HL-60/S4 treated with phorbol 12-myristate 13-acetate at 8.2 ng/mL for 4 days and 3 days (cell line): ENCODE results near the gene ANK2.

Experiments used
- in situ Hi-C: fragments of 300-500 bp; cut with MboI; formaldehyde crosslinking; loops from 2 replicates; pipeline ENCODE4 v1.15.0; 2022; ENCODE audit warnings: low sequenced_read_pairs

The ANK2 gene

DNA sequence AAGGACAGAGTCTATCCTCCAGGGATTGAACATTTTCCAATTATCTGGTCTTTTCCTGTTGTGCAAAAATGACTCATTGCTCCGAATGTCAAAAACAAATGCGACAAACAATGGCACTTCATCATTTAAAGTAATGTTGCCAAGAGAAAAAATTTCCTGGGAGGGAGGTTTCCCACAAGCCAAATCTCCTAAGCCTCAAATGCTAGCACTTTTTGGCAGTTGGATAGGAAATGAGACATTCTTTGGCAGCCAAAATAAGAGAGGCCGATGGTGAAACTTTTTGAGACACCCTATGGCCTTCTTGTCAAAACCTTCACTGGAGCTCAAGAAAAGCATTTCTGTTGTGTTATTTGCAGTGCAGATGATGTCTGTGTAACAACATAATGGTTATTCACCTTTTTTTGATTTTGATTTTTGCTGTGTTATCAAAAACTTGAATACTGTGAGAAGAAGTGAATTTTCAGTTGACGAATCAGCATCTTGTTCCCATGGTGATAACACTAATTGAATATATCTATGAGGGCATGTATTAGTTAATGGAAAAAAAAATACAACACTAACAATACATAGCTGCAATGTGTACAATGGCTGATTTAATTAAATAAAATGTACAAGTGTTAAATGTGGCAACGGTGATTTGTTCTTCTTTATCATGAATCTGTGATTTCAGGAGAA is 333.8 kb downstream of the ANK2 start:
- in situ Hi-C loops = no loop called here

DNA sequence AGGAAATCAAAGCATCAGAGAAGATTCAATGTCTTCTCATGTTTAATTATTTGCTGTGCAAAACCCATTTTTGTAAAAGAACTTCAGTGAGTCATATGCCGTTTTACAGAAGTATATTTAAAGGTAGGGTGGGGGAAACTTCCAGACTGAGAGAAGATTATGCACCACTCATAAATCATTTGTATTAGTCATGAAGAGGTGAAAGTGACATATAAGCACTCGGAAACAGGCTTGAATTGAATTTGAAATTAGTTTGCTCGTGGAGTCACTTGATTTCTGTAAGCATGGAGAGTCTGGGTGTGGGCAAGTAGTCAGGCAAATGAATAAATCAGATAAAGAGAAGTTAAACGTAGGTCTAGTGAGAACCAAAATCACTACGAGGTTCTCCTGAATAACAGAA is 335.1 kb downstream of the ANK2 start:
- in situ Hi-C loops = no loop called here

DNA sequence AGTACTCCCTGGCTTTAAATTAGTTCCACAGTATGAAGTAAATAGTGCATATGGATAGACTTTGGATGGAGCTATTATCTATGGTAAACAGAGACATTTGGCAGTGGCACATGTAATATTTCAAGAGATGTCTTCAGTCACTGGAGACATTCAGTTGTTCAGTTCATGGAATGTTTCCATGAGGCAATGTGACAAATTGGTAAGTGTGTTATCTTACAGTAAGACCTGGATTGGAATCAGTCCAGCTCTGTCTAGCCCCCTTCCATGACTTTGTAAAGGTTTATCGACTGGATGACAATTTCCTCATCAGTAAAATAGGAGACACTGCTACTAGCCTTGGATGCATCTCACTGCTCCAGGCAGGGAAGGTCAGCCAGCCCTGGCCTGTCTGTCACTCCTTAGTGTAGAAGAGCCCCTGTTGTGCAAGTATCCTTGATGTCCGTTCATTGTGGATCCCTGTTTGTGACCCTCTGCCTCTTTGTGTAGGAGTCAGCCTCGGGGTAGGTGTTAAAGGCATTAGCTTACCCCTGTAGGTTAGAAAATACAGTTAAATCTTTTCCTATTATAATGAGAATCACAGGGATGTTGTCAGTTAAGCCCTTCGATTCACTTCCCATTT is 335.9 kb downstream of the ANK2 start:
- in situ Hi-C loops = no loop called here

DNA sequence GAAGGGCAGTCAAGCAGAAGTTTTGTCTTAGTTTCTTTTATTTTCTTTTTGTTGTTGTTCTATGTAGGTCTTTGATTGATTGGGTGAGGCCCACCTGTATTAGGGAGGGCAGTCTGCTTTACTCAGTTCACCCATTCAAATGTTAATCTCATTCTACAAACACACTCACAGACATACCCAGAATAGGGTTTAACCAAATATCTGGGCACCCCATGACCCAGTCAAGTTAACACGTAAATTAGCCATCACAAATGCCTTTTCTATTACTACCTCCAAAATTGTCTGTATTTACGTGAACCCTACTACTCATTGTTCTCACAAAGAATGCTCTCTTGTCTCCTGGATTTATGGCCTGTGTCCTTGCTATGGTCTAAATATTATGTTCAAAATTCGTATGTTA is 339.7 kb downstream of the ANK2 start:
- in situ Hi-C loops = no loop called here

DNA sequence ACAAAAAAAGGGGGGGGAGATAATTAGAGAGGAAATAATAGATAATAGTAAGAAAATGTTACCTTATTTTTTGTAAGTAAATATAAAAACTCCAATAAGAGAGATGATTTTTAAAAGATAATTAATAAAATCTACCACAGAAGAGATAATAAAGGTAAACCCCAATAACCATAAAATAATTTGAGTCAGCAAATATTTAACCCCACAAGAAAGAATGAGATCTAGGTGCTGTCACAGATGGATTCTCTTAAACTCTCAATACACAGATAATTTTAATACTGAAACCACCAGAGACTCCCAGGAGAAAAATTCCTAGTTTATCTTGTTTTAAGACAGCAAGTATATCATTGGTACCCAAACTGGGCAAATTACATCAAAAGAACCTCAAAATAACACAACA is 341.4 kb downstream of the ANK2 start:
- in situ Hi-C loops = no loop called here

DNA sequence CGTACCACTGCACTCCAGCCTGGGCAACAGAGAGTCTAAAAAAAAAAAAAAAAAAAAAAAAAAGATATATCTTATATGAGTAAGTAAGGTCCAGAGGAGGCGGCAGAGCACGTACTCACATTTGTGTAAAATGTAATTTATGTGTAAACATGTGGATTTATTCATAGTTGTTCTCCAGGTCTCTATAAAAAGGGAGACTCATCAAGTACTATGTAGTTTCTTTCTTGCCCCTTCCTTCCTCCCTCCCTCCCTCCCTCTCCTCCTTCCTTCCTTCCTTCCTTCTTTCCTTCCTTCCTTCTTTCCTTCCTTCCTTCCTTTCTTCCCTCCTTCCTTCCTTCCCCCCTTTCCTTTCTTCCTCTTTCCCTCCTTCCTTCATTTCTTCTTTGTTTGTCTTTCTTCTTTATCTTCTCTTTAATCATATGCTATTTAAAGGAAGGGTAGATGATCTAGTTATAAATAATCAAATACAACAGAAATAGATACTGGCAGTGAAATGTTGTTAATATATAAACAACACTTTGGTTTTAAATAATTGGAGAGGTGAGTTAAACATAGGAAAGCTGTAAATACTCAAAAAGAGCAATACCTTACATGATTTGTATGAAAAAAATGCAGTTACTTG is 344.8 kb downstream of the ANK2 start:
- in situ Hi-C loops = no loop called here

DNA sequence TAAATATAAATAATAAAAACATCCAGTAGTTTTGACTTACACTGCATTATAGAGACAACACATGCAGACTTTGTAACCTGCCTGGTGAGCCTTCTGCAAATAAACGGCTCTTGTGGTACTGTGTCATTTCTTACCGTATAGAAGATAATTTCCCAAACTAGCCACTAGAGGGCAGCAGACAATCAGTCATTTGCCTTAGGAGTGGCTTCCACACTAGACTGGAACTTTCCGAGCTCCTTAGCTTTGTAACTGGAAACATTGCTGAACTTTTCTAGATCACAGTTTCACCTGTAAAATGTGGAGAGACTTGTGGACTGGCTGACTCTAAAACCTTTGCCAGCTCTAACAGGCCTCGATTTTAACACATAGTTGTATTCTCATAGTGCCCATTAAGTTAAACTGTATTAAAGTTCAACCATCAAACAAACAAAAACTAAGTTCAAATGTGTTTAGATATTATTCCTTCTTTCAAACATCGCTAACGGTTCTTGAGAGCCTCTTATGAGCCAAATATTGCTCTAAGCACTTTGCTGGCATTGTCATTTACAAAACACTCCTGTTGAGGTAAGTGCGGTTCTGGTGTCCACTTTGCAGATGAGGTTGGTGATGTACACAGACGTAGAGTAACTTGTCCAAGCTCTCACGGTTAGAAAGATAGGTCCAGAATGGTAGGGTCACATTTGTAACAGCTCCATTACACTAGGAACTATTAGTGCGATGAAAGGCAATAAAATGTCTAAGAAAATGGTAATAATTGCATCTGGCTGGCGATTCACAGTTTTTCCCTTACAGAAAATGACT is 345.5 kb downstream of the ANK2 start:
- in situ Hi-C loops = no loop called here

DNA sequence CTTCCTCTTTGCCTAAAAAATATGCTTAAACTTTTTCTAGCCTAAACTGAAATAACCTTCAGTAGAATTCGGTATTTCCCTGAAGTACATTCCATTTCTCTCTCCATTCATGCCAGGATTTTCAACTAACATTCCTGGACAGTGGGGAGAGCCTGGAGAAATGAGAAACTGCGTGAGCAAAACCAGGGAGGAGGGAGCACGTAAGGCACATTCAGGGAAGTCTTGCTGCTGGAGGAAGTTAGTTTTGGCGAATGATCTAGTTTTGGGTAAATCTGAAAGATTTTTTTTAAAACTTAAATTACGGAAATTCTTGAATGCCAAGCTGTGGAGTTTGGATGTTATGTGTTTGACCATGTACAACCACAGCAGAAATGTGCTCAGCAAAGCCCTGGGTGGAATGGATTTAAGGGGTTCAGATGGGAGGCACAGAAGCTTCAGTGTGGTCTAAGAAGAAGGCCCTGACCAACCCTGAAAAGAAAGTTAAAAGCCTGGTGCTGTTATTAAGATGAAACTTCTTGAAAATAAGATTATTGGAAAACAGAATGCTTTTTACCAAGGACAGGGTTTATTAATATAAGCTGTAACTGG is 347.8 kb downstream of the ANK2 start:
- in situ Hi-C loops = no loop called here

DNA sequence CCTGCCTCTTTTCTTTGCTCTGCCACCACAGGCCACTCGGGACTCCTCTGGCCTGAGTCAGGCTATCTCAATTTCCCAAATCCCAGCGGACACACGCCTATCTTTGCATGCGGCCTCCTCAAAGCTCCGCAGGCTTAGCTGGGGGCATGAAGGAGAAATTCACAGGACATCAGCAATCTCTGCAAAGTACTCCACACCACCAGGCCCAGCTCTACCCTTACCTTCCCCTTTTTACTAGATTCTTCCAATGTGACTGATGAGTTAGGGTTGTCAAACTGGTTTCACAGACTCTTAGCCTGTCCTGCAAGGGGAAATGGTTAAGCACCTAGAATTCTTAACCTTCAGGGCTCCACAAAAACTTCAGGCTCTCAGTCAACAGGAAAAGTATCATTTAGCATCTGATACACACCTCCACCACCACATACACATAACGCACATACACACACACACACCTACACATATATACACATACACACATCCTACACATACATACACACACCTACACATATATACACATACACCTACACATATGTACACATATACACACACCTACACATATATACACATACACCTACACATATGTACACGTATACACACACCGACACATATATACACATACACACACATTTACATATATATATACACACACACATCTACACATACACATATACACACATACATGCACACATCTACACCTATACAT is 349.1 kb downstream of the ANK2 start:
- in situ Hi-C loops = no loop called here

DNA sequence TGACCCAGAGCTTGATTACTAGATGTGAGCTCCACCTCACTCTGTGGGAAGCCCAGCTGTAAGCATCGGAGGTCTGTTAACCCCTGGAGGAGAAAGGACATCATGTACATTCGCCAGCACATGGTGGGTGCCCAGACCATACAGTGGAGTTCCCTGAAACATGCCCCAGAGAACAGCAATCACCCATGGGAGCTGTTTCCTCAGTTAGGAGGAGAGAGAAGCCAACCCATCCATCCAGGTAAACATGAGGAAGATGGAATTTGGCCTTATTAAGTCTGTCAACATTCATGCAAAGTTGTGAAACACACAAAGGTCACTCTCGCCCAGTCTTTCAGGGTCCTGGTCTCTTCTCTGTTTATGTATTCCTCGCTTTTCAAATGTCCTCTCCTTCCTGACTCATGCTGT is 354.7 kb downstream of the ANK2 start:
- in situ Hi-C loops = no loop called here

DNA sequence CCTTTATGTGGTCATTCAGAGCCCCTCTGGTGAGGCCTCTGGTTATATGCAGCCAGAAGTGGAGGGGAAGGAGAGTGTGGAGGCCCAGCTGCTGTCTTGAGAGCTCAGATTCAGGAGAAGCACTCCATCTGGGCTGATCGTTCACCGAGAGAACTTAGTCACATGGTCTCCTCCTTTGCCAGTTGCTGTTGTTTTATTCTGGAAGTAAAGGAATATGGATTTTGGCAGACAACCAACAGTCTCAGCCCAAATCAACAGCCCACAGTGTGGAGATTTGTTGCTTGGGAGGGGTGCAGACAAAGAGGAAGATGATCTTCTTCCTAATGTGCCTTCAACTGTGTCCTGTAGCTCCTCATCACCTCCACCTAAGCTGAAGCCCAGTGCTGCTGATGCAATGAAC is 355.4 kb downstream of the ANK2 start:
- in situ Hi-C loops = no loop called here

DNA sequence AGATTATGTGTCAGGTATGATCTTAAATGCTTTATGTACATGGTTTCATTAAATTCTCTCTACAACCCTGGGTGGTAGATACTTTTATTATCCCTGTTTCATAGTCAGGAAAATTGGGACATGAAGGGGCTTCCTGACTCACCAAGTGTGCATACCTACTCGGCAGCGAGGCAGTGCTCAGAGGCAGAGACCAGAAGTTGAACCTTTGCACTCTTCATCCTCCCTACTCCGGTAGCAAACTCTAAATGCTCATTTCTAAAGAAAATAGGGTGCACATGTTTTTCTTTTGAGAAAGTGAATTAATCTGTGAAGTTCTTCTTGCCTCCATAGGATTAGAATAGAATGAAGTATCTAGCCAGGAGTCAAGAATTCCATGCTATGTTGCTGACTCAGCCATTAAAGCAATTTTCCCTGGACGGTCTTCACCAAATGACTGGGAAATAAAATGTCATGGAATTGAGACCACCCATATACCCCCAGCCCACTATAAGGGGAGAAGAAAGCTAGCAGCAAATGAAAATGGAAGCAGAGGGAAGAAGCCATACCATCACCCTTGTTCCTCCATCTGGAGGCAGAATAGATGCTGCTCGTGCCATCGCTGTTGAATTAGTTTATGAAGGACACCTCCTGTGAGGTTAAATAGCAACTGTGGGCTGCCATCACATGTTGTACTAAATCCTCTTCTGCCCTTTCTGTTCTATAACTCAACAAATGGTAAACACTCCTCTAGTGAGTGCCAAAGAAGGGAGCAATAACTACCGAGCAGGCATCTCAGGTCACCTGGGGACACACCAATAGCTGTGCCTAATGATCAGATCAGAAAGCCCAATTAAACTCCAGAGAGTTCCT is 356.6 kb downstream of the ANK2 start:
- in situ Hi-C loops = no loop called here

DNA sequence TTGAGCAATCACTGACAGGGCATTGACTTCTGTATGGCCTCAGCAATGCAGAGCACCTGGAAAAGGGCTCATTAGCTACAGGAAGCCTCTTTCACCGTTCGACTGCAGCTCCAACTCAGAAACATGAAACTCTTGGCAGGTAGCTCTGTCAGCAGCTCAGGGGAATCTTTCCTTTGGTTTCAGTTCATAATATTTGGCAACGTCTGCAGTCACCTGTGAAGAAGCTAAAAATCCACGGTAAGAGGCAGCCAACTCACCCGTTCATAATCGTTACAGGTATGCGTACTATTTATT is 357.2 kb downstream of the ANK2 start:
- in situ Hi-C loops = no loop called here

DNA sequence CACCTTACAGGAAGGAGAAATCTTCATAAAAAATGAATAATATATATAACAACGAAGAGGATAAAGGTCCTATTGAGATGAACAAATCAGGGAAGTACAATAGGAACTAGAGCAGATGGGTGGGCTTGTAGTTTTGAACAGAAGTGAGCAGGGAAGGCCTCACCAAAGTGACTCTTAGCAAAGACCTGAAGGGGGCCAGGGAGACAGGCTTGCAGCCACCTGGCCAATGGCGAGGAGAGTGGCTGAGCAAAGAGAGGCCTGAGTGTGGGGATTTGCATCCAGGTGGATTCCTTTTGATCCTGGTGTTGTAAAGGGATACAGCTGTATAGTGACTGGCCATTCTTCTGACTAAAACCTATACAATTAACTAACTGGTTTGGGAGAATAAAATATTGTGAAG is 358.0 kb downstream of the ANK2 start:
- in situ Hi-C loops = no loop called here

DNA sequence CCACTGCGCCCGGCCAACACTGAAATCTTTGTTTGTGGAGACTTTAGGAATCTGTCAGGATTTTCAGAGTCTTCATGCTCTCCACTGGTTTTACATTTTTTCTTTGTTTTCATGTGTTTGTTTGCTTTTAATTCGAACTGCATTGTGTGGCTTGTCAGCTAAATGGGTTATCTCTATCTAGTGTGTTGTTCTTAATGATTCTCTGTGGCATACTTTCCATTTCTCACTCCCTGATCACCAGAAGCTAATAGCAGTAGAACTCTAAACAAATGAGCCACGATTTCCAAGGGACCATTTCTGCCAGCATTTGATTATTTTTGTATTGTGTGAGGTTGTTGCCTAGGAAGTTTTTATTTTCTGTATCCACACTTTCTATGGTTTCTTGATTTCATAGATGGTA is 359.7 kb downstream of the ANK2 start:
- in situ Hi-C loops = no loop called here

DNA sequence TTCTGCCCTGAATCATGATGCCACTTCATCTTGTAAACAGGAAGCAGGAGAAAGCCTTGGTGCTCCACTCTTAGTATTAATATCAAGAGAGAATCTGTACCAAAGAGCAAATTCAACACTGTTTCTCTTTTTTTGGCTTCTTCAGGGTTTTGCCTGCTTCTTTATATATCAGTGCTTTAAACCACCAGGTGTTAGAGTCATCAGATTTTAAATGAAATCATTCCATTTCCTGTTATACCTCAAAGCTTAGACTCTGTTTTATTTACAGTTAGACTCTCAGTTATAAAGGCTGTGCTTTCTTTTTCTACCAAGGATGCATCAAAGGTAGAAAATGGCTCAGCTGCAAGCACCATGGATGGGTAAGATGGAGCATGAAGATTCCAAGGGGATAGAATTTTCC is 361.2 kb downstream of the ANK2 start:
- in situ Hi-C loops = no loop called here

DNA sequence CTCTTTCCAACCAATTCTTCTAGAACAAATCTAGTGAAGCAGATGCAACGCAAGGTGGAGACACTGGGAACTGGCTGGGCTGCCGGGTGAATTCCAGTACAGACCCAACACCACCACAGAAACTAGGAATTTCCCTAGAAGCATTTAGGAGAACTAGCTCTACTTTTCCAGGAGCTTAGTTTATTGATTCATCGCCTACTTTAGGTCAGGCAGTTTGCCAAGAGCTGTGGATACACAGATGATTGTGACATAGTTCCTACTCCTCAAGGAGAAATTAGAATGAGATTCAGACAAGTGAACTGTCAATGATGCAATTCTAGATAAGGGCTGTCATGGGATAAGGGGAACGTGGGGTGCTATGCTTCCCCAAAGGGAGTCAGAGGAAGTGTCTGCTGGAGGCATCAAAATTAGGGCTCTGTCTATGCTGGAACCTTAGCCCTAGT is 362.1 kb downstream of the ANK2 start:
- in situ Hi-C loops = no loop called here

DNA sequence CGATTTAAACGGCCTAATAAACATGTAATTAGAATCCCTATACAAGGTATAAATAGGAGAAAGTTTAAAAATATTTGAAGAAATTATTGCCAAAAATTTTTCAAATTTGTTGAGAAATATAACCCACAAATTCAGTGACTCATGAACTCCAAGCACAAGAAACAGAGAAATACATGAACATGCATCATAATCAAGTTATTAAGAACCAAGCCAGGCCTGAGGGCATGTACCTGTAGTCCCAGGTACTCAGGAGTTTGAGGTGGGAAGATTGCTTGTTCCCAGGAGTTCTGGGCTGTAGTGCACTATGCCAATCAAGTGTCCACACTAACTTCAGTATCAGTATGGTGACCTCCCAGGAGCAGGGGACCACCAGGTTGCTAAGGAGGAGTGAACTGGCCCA is 370.2 kb downstream of the ANK2 start:
- in situ Hi-C loops = no loop called here

DNA sequence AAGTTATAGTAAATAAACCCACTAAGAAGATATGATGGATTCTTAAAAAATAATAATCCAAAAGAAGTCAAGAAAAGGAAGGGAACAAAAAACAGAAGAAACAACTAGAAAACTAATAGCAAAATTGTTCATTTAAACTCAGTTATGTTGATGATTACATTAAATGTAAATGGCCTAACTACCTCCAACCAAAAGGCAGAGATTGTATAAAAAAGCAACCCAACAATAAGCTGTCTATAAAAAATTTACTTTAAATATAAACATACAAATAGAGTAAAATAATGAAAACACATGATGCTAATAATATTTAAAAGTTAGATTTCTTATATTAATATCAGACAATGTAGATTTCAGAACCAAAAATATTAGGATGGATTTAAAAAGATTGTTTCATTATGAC is 371.5 kb downstream of the ANK2 start:
- in situ Hi-C loops = no loop called here

DNA sequence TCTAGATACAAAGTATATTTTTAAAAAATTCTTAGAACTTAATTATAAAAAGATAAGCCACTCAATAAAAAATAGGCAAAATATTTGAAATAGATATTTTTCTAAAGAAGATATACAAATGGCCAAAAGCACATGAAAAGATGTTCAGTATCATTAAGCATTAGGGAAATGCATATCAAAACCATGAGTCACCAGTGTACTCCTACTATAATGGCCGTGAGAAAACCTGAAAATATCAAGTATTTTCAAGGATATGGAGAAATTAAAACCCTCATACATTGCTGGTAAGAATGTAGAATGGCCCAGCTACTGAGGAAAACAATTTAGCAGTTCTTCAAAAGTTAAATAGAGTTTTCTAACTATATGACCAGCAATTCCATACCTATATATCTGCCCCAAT is 374.2 kb downstream of the ANK2 start:
- in situ Hi-C loops = no loop called here
